GM23248 (cell line): ENCODE data around the gene GPATCH11. TPM values are rescaled to one million over a fixed set of nuclear protein-coding genes. Genes with fewer than 3 reads are reported as not detected.

Experiments
- DNase-seq: peaks from one replicate; pipeline ENCODE4 v3.0.0-alpha.2; 2015
- H2AFZ ChIP-seq: fragments of 200-600 bp; sonication (generic); 2 replicates; pipeline ENCODE4 v1.6.1; 2016; ENCODE audit warnings: antibody characterized with exemption
- H3F3A ChIP-seq: fragments of 200-600 bp; sonication (generic); 2 replicates; pipeline ENCODE4 v1.6.1; 2016; ENCODE audit warnings: mild to moderate bottlenecking, antibody characterized with exemption, mixed run types; ENCODE audit not compliant: insufficient read depth
- H3K27ac ChIP-seq: fragments of 200-600 bp; sonication (generic); 2 replicates; pipeline ENCODE4 v1.5.1; 2016; ENCODE audit warnings: mild to moderate bottlenecking
- H3K27me3 ChIP-seq: fragments of 200-600 bp; sonication (generic); replicated peaks from 2 replicates; pipeline ENCODE4 v1.6.1; 2016; ENCODE audit warnings: mild to moderate bottlenecking; ENCODE audit not compliant: insufficient read depth
- H3K36me3 ChIP-seq: fragments of 200-600 bp; sonication (generic); 2 replicates; pipeline ENCODE4 v1.6.1; 2016; ENCODE audit warnings: low read depth, mild to moderate bottlenecking
- H3K4me1 ChIP-seq: fragments of 200-600 bp; sonication (generic); 2 replicates; pipeline ENCODE4 v1.6.1; 2016; ENCODE audit warnings: mild to moderate bottlenecking; ENCODE audit not compliant: insufficient read depth
- H3K4me2 ChIP-seq: fragments of 200-600 bp; sonication (generic); one replicate; pipeline ENCODE4 v1.6.1; 2016; ENCODE audit warnings: mild to moderate bottlenecking; ENCODE audit not compliant: unreplicated experiment
- H3K4me3 ChIP-seq: fragments of 200-600 bp; sonication (generic); 2 replicates; pipeline ENCODE4 v1.5.1; 2016; ENCODE audit warnings: mild to moderate bottlenecking
- H3K79me2 ChIP-seq: fragments of 200-600 bp; sonication (generic); 2 replicates; pipeline ENCODE4 v1.6.1; 2016; ENCODE audit warnings: mild to moderate bottlenecking; ENCODE audit not compliant: insufficient read depth
- H3K9ac ChIP-seq: fragments of 200-600 bp; sonication (generic); 2 replicates; pipeline ENCODE4 v1.6.1; 2016; ENCODE audit warnings: mild to moderate bottlenecking
- H3K9me2 ChIP-seq: fragments of 200-600 bp; sonication (generic); 2 replicates; pipeline ENCODE4 v1.6.1; 2016; ENCODE audit warnings: mixed run types, mild to moderate bottlenecking, moderate library complexity; ENCODE audit not compliant: insufficient read depth
- H3K9me3 ChIP-seq: fragments of 200-600 bp; sonication (generic); one replicate; pipeline ENCODE4 v1.6.1; 2017; ENCODE audit warnings: low read depth
- H4K20me1 ChIP-seq: fragments of 200-600 bp; sonication (generic); 2 replicates; pipeline ENCODE4 v1.6.0; 2016; ENCODE audit not compliant: insufficient read depth
- EZH2 ChIP-seq: fragments of 200-600 bp; sonication (generic); IDR thresholded peaks from 2 replicates; pipeline ENCODE4 v1.6.1; 2018; ENCODE audit warnings: antibody characterized with exemption, mild to moderate bottlenecking; ENCODE audit not compliant: insufficient read depth, poor library complexity, severe bottlenecking
- EZH2phosphoT487 ChIP-seq: fragments of 200-600 bp; sonication (generic); IDR thresholded peaks from 2 replicates; pipeline ENCODE4 v1.6.1; 2018; ENCODE audit warnings: antibody characterized with exemption, moderate library complexity, mild to moderate bottlenecking, low read depth; ENCODE audit not compliant: insufficient read depth
- WGBS, 2 experiments: methylation state at CpG; one replicate each; pipeline ENCODE4 v1.1.6; 2015 to 2017; ENCODE audit warnings: low lambda C conversion rate in 2 of 2, low coverage in 1 of 2; ENCODE audit errors: missing lambda C conversion rate in 2 of 2; 5-methylcytosine and 5-hydroxymethylcytosine counted together
- in situ Hi-C: fragments of 300-500 bp; cut with MboI; formaldehyde crosslinking; loops from 2 replicates; pipeline ENCODE4 v1.15.0; 2020
- polyA plus RNA-seq: library from polyadenylated mRNA; unstranded; fragments of >200 nt; fragmentation: Nextera tagmentation; extraction: Ambion mirVana; gene quantifications from 2 replicates; pipeline ENCODE4 v1.2.1, GENCODE V29; 2016
- total RNA-seq: library from RNA; depleted of rRNA; stranded (reverse); fragments of >200 nt; shearing (Covaris generic); gene quantifications from 2 replicates; pipeline ENCODE4 v1.2.3, GENCODE V29; 2014; rRNA removed

The GPATCH11 gene
- total and polyA plus RNA-seq, 2 experiments from 2014 or later = 4.9 to 7.2 TPM

DNA sequence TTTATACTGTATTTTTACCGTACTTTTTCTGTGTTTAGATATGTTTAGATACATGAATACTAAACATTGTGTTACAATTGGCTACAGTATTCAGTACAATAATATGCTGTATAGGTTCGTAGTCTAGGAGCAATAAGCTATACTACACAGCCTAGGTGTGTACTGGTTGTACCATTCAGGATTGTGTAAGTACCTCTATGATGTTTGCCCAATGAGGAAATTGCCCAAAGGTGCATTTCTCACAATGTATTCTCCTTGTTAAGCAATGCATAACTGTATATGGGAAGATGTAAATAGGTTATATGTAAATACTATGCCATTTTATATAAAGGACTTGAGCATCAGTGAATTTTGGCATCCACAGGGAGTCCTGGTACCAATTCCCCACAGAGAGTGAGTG lies 61.7 kb downstream of the GPATCH11 start:
- no peaks in the 10 kb centered on the region for H3K9me2 ChIP-seq

GRCh38 chr2:37148325-37148724 lies 64.0 kb downstream of the GPATCH11 start:
- H3K4me2 ChIP-seq = no peak overlapping the region
- H3K9me2 ChIP-seq = no peaks in the 10 kb centered on the region
- H3K4me1 ChIP-seq = peaks cover 4% of the 10 kb centered on the region; the same call in 1 of the 2 replicates
- H3K36me3 ChIP-seq = peaks cover 25% of the 10 kb centered on the region
- H3F3A ChIP-seq = 0 out of 2 replicates have a peak, but pooled peaks cover 6% of the 10 kb centered on the region
- no peak overlapping the region for H3K4me3 ChIP-seq
- H3K79me2 ChIP-seq = peaks cover 54% of the 10 kb centered on the region
- H3K27me3 ChIP-seq = no peaks in the 10 kb centered on the region
- TF ChIP-seq EZH2phosphoT487 (no peak), EZH2 (no peak)
- H3K9me3 ChIP-seq = no peaks in the 10 kb centered on the region
- 91 to 92% methylated on average over 7 of the region's 7 CpGs for WGBS, 2 experiments
- no peak for DNase-seq
- H3K9ac ChIP-seq = no peak overlapping the region
- in situ Hi-C loops = no loop called here
- no peak overlapping the region for H3K27ac ChIP-seq
- no peaks in the 10 kb centered on the region for H4K20me1 ChIP-seq
- no peak overlapping the region for H2AFZ ChIP-seq

More for the DNA sequence above, 61.7 kb downstream of the GPATCH11 start:
- Histone ChIP-seq H3K79me2 (peaks cover 31% of the 10 kb centered on the region), H3K4me3 (no peak overlapping the region), H3F3A (0 out of 2 replicates have a peak, but pooled peaks cover 6% of the 10 kb centered on the region), H3K4me1 (peaks cover 6% of the 10 kb centered on the region), H3K9ac (no peak overlapping the region), H2AFZ (no peak overlapping the region), H4K20me1 (0 out of 2 replicates have a peak, but pooled peaks cover 4% of the 10 kb centered on the region), H3K27ac (no peak overlapping the region), H3K27me3 (no peaks in the 10 kb centered on the region), H3K4me2 (no peak overlapping the region), H3K9me3 (no peaks in the 10 kb centered on the region), H3K36me3 (peaks cover 42% of the 10 kb centered on the region)
- TF ChIP-seq EZH2phosphoT487 = no peak
- no peak for TF ChIP-seq EZH2
- in situ Hi-C loops = no loop called here
- 99 to 100% methylated on average over 2 of the region's 2 CpGs for WGBS, 2 experiments
- no peak for DNase-seq

Other genes with a start within 250 kb of the GPATCH11 start
- gene STRN, start 118.0 kb upstream of the GPATCH11 start, total RNA-seq = 12.1 and 12.8 TPM in 2 replicates
- 5.8 and 6.5 TPM in 2 replicates for gene STRN, start 118.0 kb upstream of the GPATCH11 start, polyA plus RNA-seq
- gene HEATR5B, start 146 bp upstream of the GPATCH11 start, total RNA-seq = 17.0 and 21.4 TPM in 2 replicates
- gene HEATR5B, start 146 bp upstream of the GPATCH11 start, polyA plus RNA-seq = 4.7 and 5.3 TPM in 2 replicates
- gene EIF2AK2, start 72.5 kb downstream of the GPATCH11 start, total RNA-seq = 30.9 and 63.1 TPM in 2 replicates
- gene EIF2AK2, start 72.5 kb downstream of the GPATCH11 start, polyA plus RNA-seq = 35.9 and 43.8 TPM in 2 replicates
- not detected in 2 replicates for gene SULT6B1, start 104.2 kb downstream of the GPATCH11 start, total RNA-seq
- not detected in 2 replicates for gene SULT6B1, start 104.2 kb downstream of the GPATCH11 start, polyA plus RNA-seq
- gene CEBPZOS, start 112.0 kb downstream of the GPATCH11 start, total RNA-seq = 13.2 and 19.0 TPM in 2 replicates
- 37.7 and 39.9 TPM in 2 replicates for gene CEBPZOS, start 112.0 kb downstream of the GPATCH11 start, polyA plus RNA-seq
- gene CEBPZ, start 147.1 kb downstream of the GPATCH11 start, total RNA-seq = 34.0 and 35.0 TPM in 2 replicates
- gene CEBPZ, start 147.1 kb downstream of the GPATCH11 start, polyA plus RNA-seq = 22.6 and 23.0 TPM in 2 replicates
- gene NDUFAF7, start 147.1 kb downstream of the GPATCH11 start, total RNA-seq = 14.8 and 25.2 TPM in 2 replicates
- 15.2 and 16.4 TPM in 2 replicates for gene NDUFAF7, start 147.1 kb downstream of the GPATCH11 start, polyA plus RNA-seq
- gene PRKD3, start 240.3 kb downstream of the GPATCH11 start, total RNA-seq = 52.9 and 74.0 TPM in 2 replicates
- 16.7 and 19.7 TPM in 2 replicates for gene PRKD3, start 240.3 kb downstream of the GPATCH11 start, polyA plus RNA-seq